Fibroblast of skin of right biceps (primary cell): ENCODE measurements around the gene FANCI.
"Not testable (repeated sequence)": the region's sequence is repeated elsewhere in the genome, so short reads cannot be mapped to it uniquely, and the experiment has no call there.

Source experiments
- DNase-seq: peaks from one replicate; pipeline ENCODE4 v3.0.0-alpha.2; 2013

Gene FANCI

GRCh38 chr15:89226359-89227221 is 17.2 kb upstream of the FANCI start:
- no peak for DNase-seq

DNA sequence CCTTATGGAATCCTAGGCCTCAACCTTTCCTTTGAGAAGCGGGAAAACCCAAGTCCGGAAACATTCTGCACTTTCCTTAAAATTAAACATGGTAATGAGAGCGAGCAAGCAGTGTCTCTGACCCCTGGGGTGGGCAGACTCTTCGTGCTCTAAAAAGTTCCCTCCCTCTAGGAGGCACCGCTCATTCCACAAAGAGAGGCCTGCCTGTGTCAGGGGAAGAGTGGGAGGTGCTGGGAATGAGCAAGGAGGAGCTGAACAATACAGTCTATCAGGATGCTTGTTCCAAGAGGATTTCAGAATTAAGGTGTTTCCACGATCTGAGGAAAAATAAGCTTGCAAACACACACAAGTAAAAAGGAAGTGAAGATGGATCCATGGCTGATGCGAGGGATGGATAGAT is 16.4 kb upstream of the FANCI start:
- no peak for DNase-seq

DNA sequence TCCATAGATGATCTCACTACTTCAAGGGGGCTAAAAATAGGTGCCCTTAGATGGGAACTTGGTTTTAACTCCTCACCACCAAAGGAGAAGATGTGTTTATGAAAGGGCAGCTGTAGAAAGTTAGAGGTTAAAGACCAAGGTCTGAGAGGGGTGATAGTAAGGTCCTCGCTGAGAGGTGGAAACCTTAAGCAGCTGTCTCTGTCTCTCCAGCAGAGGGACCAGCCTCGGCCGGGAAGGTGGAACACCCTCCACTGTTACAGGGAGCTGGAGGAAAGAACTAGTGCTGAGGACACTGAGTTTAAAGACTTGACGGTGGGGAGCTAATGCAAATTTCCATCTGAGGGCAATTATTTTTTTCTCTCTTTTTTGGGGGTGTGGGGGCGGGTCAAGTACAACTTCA is 13.5 kb upstream of the FANCI start:
- DNase-seq, result no peak

- DNase-seq, result no peak
Observed at GRCh38 chr15:89231832-89232231, 11.9 kb upstream of the FANCI start.

- DNase-seq, result not testable (repeated sequence)
Observed at GRCh38 chr15:89239883-89240810, 3.6 kb upstream of the FANCI start.

- no peak for DNase-seq
Observed at GRCh38 chr15:89243046-89243690, 611 bp upstream of the FANCI start.

DNA sequence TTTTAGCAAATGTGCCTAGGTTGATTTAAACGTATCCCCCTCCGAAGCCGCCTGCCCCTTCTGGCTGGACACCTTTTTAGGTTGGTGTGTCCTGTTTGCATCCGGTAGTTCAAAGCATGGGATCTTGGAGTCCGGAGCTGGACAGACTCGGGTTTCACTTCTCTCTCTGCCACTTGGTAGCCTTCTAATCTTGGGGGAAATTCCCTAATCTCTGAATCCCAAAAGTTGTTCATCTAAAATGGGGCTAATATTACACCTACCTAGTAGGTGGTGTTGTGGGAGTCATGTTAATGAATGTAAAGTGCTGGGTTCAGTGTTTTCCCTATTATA is 760 bp downstream of the FANCI start:
- no peak for DNase-seq

GRCh38 chr15:89247446-89247845 is 3.7 kb downstream of the FANCI start:
- DNase-seq, result no peak

- no peak for DNase-seq
Observed at GRCh38 chr15:89248584-89248983, 4.8 kb downstream of the FANCI start.

GRCh38 chr15:89250142-89250541 is 6.4 kb downstream of the FANCI start:
- DNase-seq, result not testable (repeated sequence)

GRCh38 chr15:89277281-89277680 is 33.5 kb downstream of the FANCI start:
- not testable (repeated sequence) for DNase-seq

DNA sequence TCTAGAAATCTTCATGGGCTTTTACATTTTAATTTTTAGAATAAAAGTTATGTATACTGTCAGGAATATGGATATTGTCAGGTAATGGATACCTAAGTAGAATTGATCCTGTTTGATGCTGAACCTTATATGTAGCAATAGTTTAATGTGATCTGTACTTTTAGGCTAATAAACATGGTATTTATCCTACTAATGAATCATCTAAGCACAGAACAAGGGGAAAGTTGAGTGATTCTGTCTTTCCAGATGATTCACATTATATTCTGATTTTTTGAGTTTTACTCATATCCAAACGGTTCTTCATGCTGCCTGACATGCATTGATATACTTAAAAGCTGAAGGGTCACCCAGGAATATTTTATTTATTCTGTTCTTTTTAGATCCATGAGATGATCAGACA is 34.5 kb downstream of the FANCI start:
- peak; percentile 6 for DNase-seq

DNA sequence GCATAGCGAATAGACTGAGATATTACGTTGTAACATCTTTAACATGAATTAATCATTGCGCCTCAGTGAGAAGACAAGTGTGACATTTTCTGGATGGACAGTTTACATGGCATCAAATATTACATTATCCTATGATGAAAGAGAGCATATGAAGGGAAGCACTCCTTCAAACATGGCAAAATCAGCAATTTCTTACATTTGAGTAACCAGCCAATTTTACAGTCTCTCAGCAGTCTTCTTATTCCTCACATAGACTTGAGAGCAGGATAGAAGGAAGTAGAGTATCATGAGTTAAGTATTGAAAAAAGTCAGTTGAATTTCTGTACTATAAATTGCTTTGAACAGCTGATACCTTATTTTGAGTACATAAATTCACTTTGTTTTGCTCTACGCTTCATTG is 38.9 kb downstream of the FANCI start:
- no peak for DNase-seq

DNA sequence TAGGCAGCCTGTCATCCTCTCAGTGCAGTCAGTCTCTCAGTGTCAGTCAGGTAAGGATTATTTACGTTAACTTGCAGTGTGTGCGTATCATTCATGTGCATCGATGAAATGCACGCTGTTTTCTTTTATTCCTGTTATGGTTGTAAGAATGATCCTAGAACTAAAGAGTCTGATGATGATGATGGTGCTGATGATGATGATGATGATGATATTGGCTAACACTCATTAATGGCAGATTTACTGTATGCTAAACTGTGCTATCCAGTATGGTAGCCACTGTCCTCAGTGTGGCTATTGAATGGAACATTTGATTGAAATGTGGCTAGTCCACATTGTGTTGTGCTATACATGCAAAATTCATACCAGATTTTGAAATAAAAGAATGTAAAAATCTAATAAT is 39.4 kb downstream of the FANCI start:
- DNase-seq, result no peak

- no peak for DNase-seq
Observed at GRCh38 chr15:89291934-89292438, 48.2 kb downstream of the FANCI start.

GRCh38 chr15:89293012-89293411 is 49.2 kb downstream of the FANCI start:
- DNase-seq, result no peak

GRCh38 chr15:89299896-89300295 is 56.1 kb downstream of the FANCI start:
- DNase-seq, result no peak

DNA sequence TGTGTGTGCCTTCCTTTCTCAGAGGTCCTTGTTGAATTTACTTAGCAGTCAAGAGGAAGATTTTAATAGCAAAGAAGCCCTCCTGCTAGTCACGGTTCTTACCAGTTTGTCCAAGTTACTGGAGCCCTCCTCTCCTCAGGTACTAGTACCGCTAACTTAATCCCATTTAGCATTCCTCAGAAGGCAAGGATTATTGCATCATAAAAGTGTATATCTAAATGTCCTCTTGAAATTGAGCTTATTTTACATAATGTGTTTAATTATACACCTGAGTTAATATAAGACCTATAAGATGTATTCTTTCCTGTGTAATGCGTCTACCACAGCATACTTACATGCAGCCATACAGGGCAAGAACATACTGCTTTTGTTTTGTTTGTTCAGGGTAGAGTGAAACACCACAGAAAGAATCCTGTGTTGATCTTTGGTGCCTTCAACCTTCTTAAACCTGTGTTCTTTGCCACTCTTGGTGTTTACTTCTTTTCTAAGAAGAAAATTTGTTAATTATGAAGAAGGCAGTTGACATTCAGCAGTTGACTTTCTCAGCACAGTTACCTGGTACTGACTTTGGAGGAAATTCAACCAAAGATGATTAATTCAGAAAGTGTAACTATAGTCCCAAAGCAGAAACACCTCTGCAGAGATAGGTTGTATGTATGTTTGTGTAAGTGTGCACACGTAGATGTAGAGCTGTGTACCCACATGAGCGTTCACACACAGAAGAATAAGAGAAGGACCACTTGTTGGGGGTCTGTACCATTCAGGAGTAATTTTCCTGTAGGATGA is 57.7 kb downstream of the FANCI start:
- no peak for DNase-seq

DNA sequence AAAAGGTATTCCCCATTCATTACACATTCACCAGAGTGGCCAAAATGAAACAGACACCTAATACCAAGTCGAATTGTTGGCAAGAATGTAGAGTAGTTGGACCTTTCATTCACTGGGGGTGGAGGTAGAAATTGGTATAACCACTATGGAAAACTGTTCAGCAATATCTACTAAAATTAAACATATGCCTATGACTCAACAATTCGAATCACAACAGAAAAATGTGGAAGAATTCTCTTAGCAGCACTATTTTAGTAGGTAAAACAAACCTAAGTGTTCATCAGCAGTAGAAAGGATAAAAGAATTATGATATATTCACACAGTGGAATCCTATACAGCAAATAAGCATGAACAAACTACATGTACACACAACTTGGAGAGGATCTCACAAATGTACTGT is 60.2 kb downstream of the FANCI start:
- DNase-seq, result peak; percentile 25

- no peak for DNase-seq
Observed at GRCh38 chr15:89305395-89305794, 61.6 kb downstream of the FANCI start.

GRCh38 chr15:89307046-89307587 is 63.3 kb downstream of the FANCI start:
- peak; percentile 33 for DNase-seq

GRCh38 chr15:89307791-89308190 is 64.0 kb downstream of the FANCI start:
- peak; percentile 52 for DNase-seq
